Measurements from ENCODE around the gene MB21D2. TPM values are rescaled to one million over a fixed set of nuclear protein-coding genes. Genes with fewer than 3 reads are reported as not detected.

The MB21D2 gene
- total RNA-seq, 4 donors from 2014 or later = 3.6 to 7.5 (median 6.5) TPM

- H3K4me1 ChIP-seq = no peaks in the 10 kb centered on the region
- TF ChIP-seq EP300 (IDR thresholded peaks at IDR 0.05) = no peak
- TF ChIP-seq CTCF (IDR thresholded peaks at IDR 0.05) = no peak
- H3K9me3 ChIP-seq = no peaks in the 10 kb centered on the region
- 88% methylated on average over 10 of the region's 10 CpGs for WGBS, 2 donors
- no peak overlapping the region for H3K27ac ChIP-seq
- no peak overlapping the region for H3K4me3 ChIP-seq
- H3K27me3 ChIP-seq = no peaks in the 10 kb centered on the region
- peaks cover 0 to 5% (median 0%) of the 10 kb centered on the region in 3 donors for H3K36me3 ChIP-seq
- DNase-seq (ENCODE audit: low spot score in 2 of 2) = no peak
Measured at GRCh38 chr3:192904632-192905289, 12.9 kb downstream of the MB21D2 start.

- 88 to 91% methylated on average over 4 of the region's 4 CpGs for WGBS, 2 donors
- Histone ChIP-seq H3K27me3 (no peaks in the 10 kb centered on the region), H3K9me3 (no peaks in the 10 kb centered on the region), H3K36me3 (peaks cover 0 to 5% (median 0%) of the 10 kb centered on the region in 3 donors), H3K4me3 (no peak overlapping the region), H3K27ac (no peak overlapping the region), H3K4me1 (no peaks in the 10 kb centered on the region)
- TF ChIP-seq CTCF (IDR thresholded peaks at IDR 0.05) (no peak), EP300 (IDR thresholded peaks at IDR 0.05) (no peak), POLR2A (IDR thresholded peaks at IDR 0.05) (no peak)
- DNase-seq (ENCODE audit: low spot score in 2 of 2) = no peak
Measured at GRCh38 chr3:192902549-192902948, 15.1 kb downstream of the MB21D2 start.

- DNase-seq (ENCODE audit: low spot score in 2 of 2) = no peak
- H3K36me3 ChIP-seq = peaks cover 0 to 5% (median 0%) of the 10 kb centered on the region in 3 donors
- no peaks in the 10 kb centered on the region for H3K4me1 ChIP-seq
- 52 to 55% methylated on average over 1 of the region's 1 CpG for WGBS, 2 donors
- H3K27ac ChIP-seq = no peak overlapping the region
- H3K9me3 ChIP-seq = no peaks in the 10 kb centered on the region
- H3K27me3 ChIP-seq = no peaks in the 10 kb centered on the region
- no peak overlapping the region for H3K4me3 ChIP-seq
- no peak for TF ChIP-seq POLR2A (IDR thresholded peaks at IDR 0.05)
- TF ChIP-seq CTCF (IDR thresholded peaks at IDR 0.05) = no peak
- no peak for TF ChIP-seq EP300 (IDR thresholded peaks at IDR 0.05)
Measured at GRCh38 chr3:192901435-192901834, 16.2 kb downstream of the MB21D2 start.

GRCh38 chr3:192899540-192899982 lies 18.1 kb downstream of the MB21D2 start:
- DNase-seq (ENCODE audit: low spot score in 2 of 2) = no peak
- Histone ChIP-seq H3K36me3 (no peaks in the 10 kb centered on the region), H3K4me3 (no peak overlapping the region), H3K9me3 (no peaks in the 10 kb centered on the region), H3K4me1 (no peaks in the 10 kb centered on the region), H3K27me3 (no peaks in the 10 kb centered on the region), H3K27ac (no peak overlapping the region)
- TF ChIP-seq POLR2A (IDR thresholded peaks at IDR 0.05) (no peak), CTCF (IDR thresholded peaks at IDR 0.05) (no peak), EP300 (IDR thresholded peaks at IDR 0.05) (no peak)
- 74 to 76% methylated on average over 3 of the region's 3 CpGs for WGBS, 2 donors

- TF ChIP-seq POLR2A (IDR thresholded peaks at IDR 0.05) = no peak
- Histone ChIP-seq H3K9me3 (no peaks in the 10 kb centered on the region), H3K27ac (no peak overlapping the region), H3K36me3 (no peaks in the 10 kb centered on the region), H3K4me3 (no peak overlapping the region), H3K27me3 (no peaks in the 10 kb centered on the region), H3K4me1 (peaks cover 0 to 11% (median 0%) of the 10 kb centered on the region in 4 donors)
- WGBS, 2 donors = 73 to 75% methylated on average over 5 of the region's 5 CpGs
- no peak for DNase-seq (ENCODE audit: low spot score in 2 of 2)
Measured at GRCh38 chr3:192897005-192897404, 20.7 kb downstream of the MB21D2 start.
